HEK293 (cell line): Measurements from ENCODE around the gene SERINC2.

Experiments
- CTCF ChIA-PET: fragments of 350-600 bp; formaldehyde crosslinking; extraction: SDS; loops from one replicate; lab custom pipeline; 2021; ENCODE audit warnings: antibody characterized with exemption; lab: Yijun Ruan, JAX
- POLR2A ChIA-PET: fragments of 300-600 bp; formaldehyde crosslinking; extraction: SDS; loops from one replicate; lab custom pipeline; 2020; ENCODE audit warnings: antibody characterized with exemption, inconsistent platforms; lab: Yijun Ruan, JAX
- H3K27ac ChIP-seq: fragments of 200-500 bp; sonication (Bioruptor generic); 2 replicates; pipeline ENCODE4 v1.5.1; 2014; ENCODE audit warnings: low read depth, low read length, control low read depth, inconsistent platforms; ENCODE audit errors: extremely low read depth
- H3K36me3 ChIP-seq, 2 experiments: fragments of 200-500 bp in 1 of 2; sonication (Bioruptor generic) in 1 of 2; 1 replicate in 1 of 2; 2 replicates in 1 of 2; pipeline ENCODE4 v1.5.1; 2014 to 2017; ENCODE audit warnings: inconsistent platforms in 2 of 2, low read length in 2 of 2; ENCODE audit not compliant: control insufficient read depth in 2 of 2, insufficient read depth in 1 of 2
- H3K4me1 ChIP-seq: fragments of 200-500 bp; sonication (Bioruptor generic); 2 replicates; pipeline ENCODE4 v1.5.1; 2014; ENCODE audit warnings: mild to moderate bottlenecking, low read length, inconsistent platforms; ENCODE audit not compliant: control insufficient read depth, insufficient read depth
- H3K4me3 ChIP-seq: 2 replicates; pipeline ENCODE4 v1.5.1; 2011; ENCODE audit warnings: low read depth, mild to moderate bottlenecking, control low read depth, low read length, moderate library complexity
- H3K9me3 ChIP-seq: fragments of 200-500 bp; sonication (Bioruptor generic); 2 replicates; pipeline ENCODE4 v1.5.1; 2014; ENCODE audit warnings: low read depth, low read length, inconsistent platforms; ENCODE audit not compliant: control insufficient read depth, insufficient read depth
- BCL11A ChIP-seq: fragments of 450-650 bp; formaldehyde crosslinking; IDR thresholded peaks from 2 replicates; pipeline ENCODE4 v1.5.1; 2016; ENCODE audit warnings: low read depth, missing biosample characterization, missing genetic modification characterization
- BCL11B ChIP-seq: fragments of 450-650 bp; formaldehyde crosslinking; IDR thresholded peaks from 2 replicates; pipeline ENCODE4 v1.5.1; 2016; ENCODE audit warnings: low read depth, missing biosample characterization, missing genetic modification characterization
- GFI1B ChIP-seq: fragments of 450-650 bp; formaldehyde crosslinking; IDR thresholded peaks from 2 replicates; pipeline ENCODE4 v1.5.1; 2016; ENCODE audit warnings: missing biosample characterization, missing genetic modification characterization
- ZFP3 ChIP-seq: fragments of 450-650 bp; formaldehyde crosslinking; IDR thresholded peaks from 2 replicates; pipeline ENCODE4 v1.5.1; 2016; ENCODE audit warnings: low read depth, missing biosample characterization, missing genetic modification characterization
- ZNF2 ChIP-seq: fragments of 450-650 bp; formaldehyde crosslinking; IDR thresholded peaks from 2 replicates; pipeline ENCODE4 v1.5.1; 2016; ENCODE audit warnings: missing biosample characterization, missing genetic modification characterization
- ZNF248 ChIP-seq: fragments of 450-650 bp; formaldehyde crosslinking; IDR thresholded peaks from 2 replicates; pipeline ENCODE4 v1.5.1; 2017; ENCODE audit warnings: missing biosample characterization, missing genetic modification characterization
- ZNF37A ChIP-seq: fragments of 450-650 bp; IDR thresholded peaks from 2 replicates; pipeline ENCODE4 v1.5.1; 2018; ENCODE audit warnings: missing biosample characterization, missing genetic modification characterization
- ZNF394 ChIP-seq: fragments of 450-650 bp; formaldehyde crosslinking; IDR thresholded peaks from 2 replicates; pipeline ENCODE4 v1.5.1; 2016; ENCODE audit warnings: missing biosample characterization, missing genetic modification characterization, mild to moderate bottlenecking, moderate library complexity, borderline replicate concordance
- ZNF600 ChIP-seq: fragments of 450-650 bp; formaldehyde crosslinking; IDR thresholded peaks from 2 replicates; pipeline ENCODE4 v1.5.1; 2016; ENCODE audit warnings: missing biosample characterization, missing genetic modification characterization
- ZNF768 ChIP-seq: fragments of 450-650 bp; formaldehyde crosslinking; IDR thresholded peaks from 2 replicates; pipeline ENCODE4 v1.5.1; 2018; ENCODE audit warnings: missing biosample characterization, mild to moderate bottlenecking, missing genetic modification characterization
- TF ChIP-seq, protein P1 (sequence below): fragments of 450-650 bp; formaldehyde crosslinking; IDR thresholded peaks from 2 replicates; pipeline ENCODE4 v1.5.1; 2016; ENCODE audit warnings: missing biosample characterization, missing genetic modification characterization
- TF ChIP-seq, protein P2 (sequence below): fragments of 450-650 bp; formaldehyde crosslinking; IDR thresholded peaks from 2 replicates; pipeline ENCODE4 v1.5.1; 2016; ENCODE audit warnings: missing biosample characterization, missing genetic modification characterization, low read depth
- TF ChIP-seq, protein P3 (sequence below): fragments of 450-650 bp; formaldehyde crosslinking; IDR thresholded peaks from 2 replicates; pipeline ENCODE4 v1.5.1; 2017; ENCODE audit warnings: missing biosample characterization, missing genetic modification characterization

Gene SERINC2

DNA sequence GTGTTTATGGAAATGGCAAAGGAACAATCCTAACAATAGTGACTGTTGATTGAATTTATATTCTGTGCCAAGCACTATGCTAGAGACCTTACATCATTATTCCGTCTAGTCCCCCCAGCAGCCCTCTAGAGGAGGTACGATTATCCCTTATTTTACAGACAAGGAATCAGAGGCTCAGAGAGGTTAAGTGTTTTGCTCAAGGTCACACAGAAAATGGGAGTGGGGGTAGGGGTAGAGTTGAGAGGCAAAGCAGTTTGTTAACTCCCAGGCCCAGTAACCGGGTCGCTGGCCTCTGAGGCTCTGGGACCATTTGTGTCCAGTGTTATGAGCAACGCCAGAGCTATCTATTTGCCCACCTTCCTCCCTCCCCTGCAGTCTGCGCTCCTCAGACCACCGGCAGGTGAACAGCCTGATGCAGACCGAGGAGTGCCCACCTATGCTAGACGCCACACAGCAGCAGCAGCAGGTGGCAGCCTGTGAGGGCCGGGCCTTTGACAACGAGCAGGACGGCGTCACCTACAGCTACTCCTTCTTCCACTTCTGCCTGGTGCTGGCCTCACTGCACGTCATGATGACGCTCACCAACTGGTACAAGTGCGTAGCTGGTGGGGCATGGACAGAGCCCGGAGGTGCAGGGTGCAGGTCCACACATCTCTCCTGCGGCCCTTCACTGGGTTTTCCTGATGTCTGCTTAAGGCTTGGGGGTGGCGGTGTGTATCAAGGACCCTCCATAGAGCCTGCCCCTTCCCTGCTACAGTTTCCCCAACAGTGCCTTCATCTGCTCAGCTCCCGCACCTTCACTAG, 19.8 kb downstream of the SERINC2 start:
- H3K4me3 ChIP-seq: no peak overlapping the region
- H3K4me1 ChIP-seq: no peaks in the 10 kb centered on the region
- H3K27ac ChIP-seq: no peak overlapping the region
- 0 out of 2 replicates have a peak, but pooled peaks have one; percentile 18 for TF ChIP-seq ZNF600 (tag by site-specific recombination)
- TF ChIP-seq, protein P1, sequence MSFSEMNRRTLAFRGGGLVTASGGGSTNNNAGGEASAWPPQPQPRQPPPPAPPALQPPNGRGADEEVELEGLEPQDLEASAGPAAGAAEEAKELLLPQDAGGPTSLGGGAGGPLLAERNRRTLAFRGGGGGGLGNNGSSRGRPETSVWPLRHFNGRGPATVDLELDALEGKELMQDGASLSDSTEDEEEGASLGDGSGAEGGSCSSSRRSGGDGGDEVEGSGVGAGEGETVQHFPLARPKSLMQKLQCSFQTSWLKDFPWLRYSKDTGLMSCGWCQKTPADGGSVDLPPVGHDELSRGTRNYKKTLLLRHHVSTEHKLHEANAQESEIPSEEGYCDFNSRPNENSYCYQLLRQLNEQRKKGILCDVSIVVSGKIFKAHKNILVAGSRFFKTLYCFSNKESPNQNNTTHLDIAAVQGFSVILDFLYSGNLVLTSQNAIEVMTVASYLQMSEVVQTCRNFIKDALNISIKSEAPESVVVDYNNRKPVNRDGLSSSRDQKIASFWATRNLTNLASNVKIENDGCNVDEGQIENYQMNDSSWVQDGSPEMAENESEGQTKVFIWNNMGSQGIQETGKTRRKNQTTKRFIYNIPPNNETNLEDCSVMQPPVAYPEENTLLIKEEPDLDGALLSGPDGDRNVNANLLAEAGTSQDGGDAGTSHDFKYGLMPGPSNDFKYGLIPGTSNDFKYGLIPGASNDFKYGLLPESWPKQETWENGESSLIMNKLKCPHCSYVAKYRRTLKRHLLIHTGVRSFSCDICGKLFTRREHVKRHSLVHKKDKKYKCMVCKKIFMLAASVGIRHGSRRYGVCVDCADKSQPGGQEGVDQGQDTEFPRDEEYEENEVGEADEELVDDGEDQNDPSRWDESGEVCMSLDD: no peak
- peak; percentile 77 for TF ChIP-seq ZNF768 (tag by site-specific recombination)
- TF ChIP-seq ZNF394 (tag by site-specific recombination): peak; percentile 76; the same call in 1 of the 2 replicates
- POLR2A ChIA-PET: no interaction called here
- no peaks in the 10 kb centered on the region for H3K9me3 ChIP-seq
- CTCF ChIA-PET: no interaction called here
- peaks cover 0 to 8% of the 10 kb centered on the region in 2 experiments; a peak in 1 of 3 replicates for H3K36me3 ChIP-seq

DNA sequence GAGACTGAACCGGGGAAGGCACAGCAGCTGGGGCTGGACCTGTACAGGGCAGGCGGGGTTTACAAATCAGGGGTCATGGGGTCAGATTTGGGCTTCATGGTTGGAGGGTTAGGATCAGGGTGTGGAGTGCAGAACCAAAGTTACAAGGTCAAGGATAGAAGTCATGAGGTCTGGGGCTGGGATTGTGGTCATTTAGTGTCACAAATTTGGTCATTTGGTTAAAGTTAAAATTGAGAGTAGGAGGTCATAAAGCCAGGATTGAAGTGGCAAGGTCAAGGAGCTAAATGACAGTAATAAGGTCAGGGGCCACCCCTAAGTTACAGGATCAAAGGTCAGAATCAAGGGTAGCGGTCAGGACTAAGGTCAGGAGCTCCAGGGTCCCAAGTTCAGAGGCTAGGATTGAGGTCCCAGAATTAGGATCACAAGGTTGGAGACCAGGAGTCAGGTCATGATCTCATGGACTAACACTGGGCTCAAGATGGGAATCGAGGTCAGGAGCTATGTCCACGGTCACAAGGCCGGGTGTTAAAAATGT, 20.4 kb downstream of the SERINC2 start:
- TF ChIP-seq, protein P2, sequence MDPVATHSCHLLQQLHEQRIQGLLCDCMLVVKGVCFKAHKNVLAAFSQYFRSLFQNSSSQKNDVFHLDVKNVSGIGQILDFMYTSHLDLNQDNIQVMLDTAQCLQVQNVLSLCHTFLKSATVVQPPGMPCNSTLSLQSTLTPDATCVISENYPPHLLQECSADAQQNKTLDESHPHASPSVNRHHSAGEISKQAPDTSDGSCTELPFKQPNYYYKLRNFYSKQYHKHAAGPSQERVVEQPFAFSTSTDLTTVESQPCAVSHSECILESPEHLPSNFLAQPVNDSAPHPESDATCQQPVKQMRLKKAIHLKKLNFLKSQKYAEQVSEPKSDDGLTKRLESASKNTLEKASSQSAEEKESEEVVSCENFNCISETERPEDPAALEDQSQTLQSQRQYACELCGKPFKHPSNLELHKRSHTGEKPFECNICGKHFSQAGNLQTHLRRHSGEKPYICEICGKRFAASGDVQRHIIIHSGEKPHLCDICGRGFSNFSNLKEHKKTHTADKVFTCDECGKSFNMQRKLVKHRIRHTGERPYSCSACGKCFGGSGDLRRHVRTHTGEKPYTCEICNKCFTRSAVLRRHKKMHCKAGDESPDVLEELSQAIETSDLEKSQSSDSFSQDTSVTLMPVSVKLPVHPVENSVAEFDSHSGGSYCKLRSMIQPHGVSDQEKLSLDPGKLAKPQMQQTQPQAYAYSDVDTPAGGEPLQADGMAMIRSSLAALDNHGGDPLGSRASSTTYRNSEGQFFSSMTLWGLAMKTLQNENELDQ (tag by site-specific recombination): no peak
- TF ChIP-seq, protein P3, sequence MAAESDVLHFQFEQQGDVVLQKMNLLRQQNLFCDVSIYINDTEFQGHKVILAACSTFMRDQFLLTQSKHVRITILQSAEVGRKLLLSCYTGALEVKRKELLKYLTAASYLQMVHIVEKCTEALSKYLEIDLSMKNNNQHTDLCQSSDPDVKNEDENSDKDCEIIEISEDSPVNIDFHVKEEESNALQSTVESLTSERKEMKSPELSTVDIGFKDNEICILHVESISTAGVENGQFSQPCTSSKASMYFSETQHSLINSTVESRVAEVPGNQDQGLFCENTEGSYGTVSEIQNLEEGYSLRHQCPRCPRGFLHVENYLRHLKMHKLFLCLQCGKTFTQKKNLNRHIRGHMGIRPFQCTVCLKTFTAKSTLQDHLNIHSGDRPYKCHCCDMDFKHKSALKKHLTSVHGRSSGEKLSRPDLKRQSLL (tag by site-specific recombination): no peak
- TF ChIP-seq GFI1B (tag by site-specific recombination): no peak
- no peak for TF ChIP-seq ZNF2 (tag by site-specific recombination)
- peak; percentile 31 for TF ChIP-seq BCL11A (tag by site-specific recombination)
- no peak for TF ChIP-seq ZNF37A (tag by site-specific recombination)
- no peak for TF ChIP-seq ZNF248 (tag by site-specific recombination)
- no peak for TF ChIP-seq ZFP3 (tag by site-specific recombination)
- TF ChIP-seq BCL11B (tag by site-specific recombination): 0 out of 2 replicates have a peak, but pooled peaks have one; percentile 58
- TF ChIP-seq, all 188 proteins: peak for 2
- H3K4me3 ChIP-seq: no peak overlapping the region
- H3K4me1 ChIP-seq: no peaks in the 10 kb centered on the region
- no peak overlapping the region for H3K27ac ChIP-seq
- CTCF ChIA-PET: interaction anchor here (0.7 kb wide), 1 partner anchor 33 kb away, joined by 7 read pairs; no protein-coding TSS in a partner anchor
- POLR2A ChIA-PET: no interaction called here
- H3K36me3 ChIP-seq: peaks cover 0 to 8% of the 10 kb centered on the region in 2 experiments; a peak in 1 of 3 replicates
- no peaks in the 10 kb centered on the region for H3K9me3 ChIP-seq
